SK-N-SH treated with all-trans-retinoic acid at 6 μM for 48 hours (cell line): ENCODE data around the gene RBM17.

Source experiments
- ATAC-seq: fragments of 200-7000 bp; cut with Tn5 transposase; 3 replicates; pipeline ENCODE4 v1.9.1; 2020; ENCODE audit warnings: mild to moderate bottlenecking, moderate library complexity
- BACH2 ChIP-seq: fragments of 250-450 bp; sonication (Bioruptor Pico); IDR thresholded peaks from 2 replicates; pipeline ENCODE4 v1.9.0; 2021; ENCODE audit warnings: mild to moderate bottlenecking, borderline replicate concordance
- CREB5 ChIP-seq: fragments of 250-450 bp; sonication (Bioruptor Pico); IDR thresholded peaks from 2 replicates; pipeline ENCODE4 v1.5.1; 2020; ENCODE audit warnings: low read depth, mild to moderate bottlenecking, moderate library complexity
- CSDC2 ChIP-seq: fragments of 250-450 bp; sonication (Bioruptor Pico); IDR thresholded peaks from 2 replicates; pipeline ENCODE4 v1.5.0; 2020; ENCODE audit warnings: mild to moderate bottlenecking, moderate library complexity
- CSRNP3 ChIP-seq: fragments of 250-450 bp; sonication (Bioruptor Pico); IDR thresholded peaks from 2 replicates; pipeline ENCODE4 v1.5.1; 2021; ENCODE audit warnings: mild to moderate bottlenecking, moderate library complexity
- GLIS3 ChIP-seq: fragments of 250-450 bp; sonication (Bioruptor Pico); IDR thresholded peaks from 2 replicates; pipeline ENCODE4 v1.5.0; 2020; ENCODE audit warnings: mild to moderate bottlenecking, moderate library complexity
- OSR1 ChIP-seq: fragments of 250-450 bp; sonication (Bioruptor Pico); IDR thresholded peaks from 2 replicates; pipeline ENCODE4 v1.8.0; 2022; ENCODE audit warnings: moderate library complexity, mild to moderate bottlenecking, inconsistent platforms
- PATZ1 ChIP-seq: fragments of 250-450 bp; sonication (Bioruptor Pico); IDR thresholded peaks from 2 replicates; pipeline ENCODE4 v1.8.0; 2020; ENCODE audit warnings: mild to moderate bottlenecking, moderate library complexity, borderline replicate concordance
- POU6F1 ChIP-seq: fragments of 250-450 bp; sonication (Bioruptor Pico); IDR thresholded peaks from 2 replicates; pipeline ENCODE4 v1.8.0; 2021; ENCODE audit warnings: low read depth, mild to moderate bottlenecking, moderate library complexity, borderline replicate concordance
- PPARA ChIP-seq: fragments of 250-450 bp; sonication (Bioruptor Pico); IDR thresholded peaks from 2 replicates; pipeline ENCODE4 v1.5.0; 2020; ENCODE audit warnings: mild to moderate bottlenecking, borderline replicate concordance
- RARB ChIP-seq: fragments of 250-450 bp; sonication (Bioruptor Pico); IDR thresholded peaks from 2 replicates; pipeline ENCODE4 v1.8.0; 2021; ENCODE audit warnings: mild to moderate bottlenecking, moderate library complexity
- SNAI2 ChIP-seq: fragments of 250-450 bp; sonication (Bioruptor Pico); IDR thresholded peaks from 2 replicates; pipeline ENCODE4 v1.5.0; 2020; ENCODE audit warnings: mild to moderate bottlenecking, moderate library complexity
- TCF4 ChIP-seq: fragments of 250-450 bp; sonication (Bioruptor Pico); IDR thresholded peaks from 2 replicates; pipeline ENCODE4 v1.8.0; 2021; ENCODE audit warnings: mild to moderate bottlenecking, moderate library complexity, borderline replicate concordance
- TOX ChIP-seq: fragments of 250-450 bp; sonication (Bioruptor Pico); IDR thresholded peaks from 2 replicates; pipeline ENCODE4 v1.8.0; 2021; ENCODE audit warnings: mild to moderate bottlenecking, moderate library complexity, borderline replicate concordance
- TSHZ2 ChIP-seq: fragments of 250-450 bp; sonication (Bioruptor Pico); IDR thresholded peaks from 2 replicates; pipeline ENCODE4 v1.5.0; 2020; ENCODE audit warnings: mild to moderate bottlenecking, moderate library complexity
- ZC3H10 ChIP-seq: fragments of 250-450 bp; sonication (Bioruptor Pico); IDR thresholded peaks from 2 replicates; pipeline ENCODE4 v1.5.1; 2021; ENCODE audit warnings: mild to moderate bottlenecking, moderate library complexity
- ZFP30 ChIP-seq: fragments of 450-650 bp; formaldehyde crosslinking; IDR thresholded peaks from 2 replicates; pipeline ENCODE4 v1.5.0; 2022; ENCODE audit warnings: mild to moderate bottlenecking, moderate library complexity
- ZNF565 ChIP-seq: fragments of 450-650 bp; formaldehyde crosslinking; conservative IDR thresholded peaks from 2 replicates; pipeline ENCODE4 v1.5.0; 2020; ENCODE audit warnings: low read depth, mild to moderate bottlenecking, moderate library complexity
- ZNF70 ChIP-seq: fragments of 450-650 bp; formaldehyde crosslinking; IDR thresholded peaks from 2 replicates; pipeline ENCODE4 v1.5.0; 2020; ENCODE audit warnings: mild to moderate bottlenecking, moderate library complexity
- ZNF8 ChIP-seq: fragments of 450-650 bp; formaldehyde crosslinking; IDR thresholded peaks from 2 replicates; pipeline ENCODE4 v1.5.0; 2020; ENCODE audit warnings: mild to moderate bottlenecking, moderate library complexity

The RBM17 gene

GRCh38 chr10:6044060-6044459, 44.8 kb upstream of the RBM17 start:
- TF ChIP-seq ZFP30 (CRISPR knock-in tag) (no peak), CREB5 (CRISPR knock-in tag) (no peak)
- ATAC-seq = no peak

- TF ChIP-seq ZNF8 (CRISPR knock-in tag) = no peak
- TF ChIP-seq CREB5 (CRISPR knock-in tag) = no peak
- TF ChIP-seq CSDC2 = no peak
- no peak for TF ChIP-seq SNAI2 (CRISPR knock-in tag)
- no peak for TF ChIP-seq CSRNP3 (CRISPR knock-in tag)
- TF ChIP-seq GLIS3 = no peak
- TF ChIP-seq OSR1 (CRISPR knock-in tag) = no peak
- TF ChIP-seq TSHZ2 (CRISPR knock-in tag) = no peak
- no peak for TF ChIP-seq ZNF565 (CRISPR knock-in tag)
- no peak for TF ChIP-seq RARB
- TF ChIP-seq TOX (CRISPR knock-in tag) = no peak
- no peak for TF ChIP-seq POU6F1 (CRISPR knock-in tag)
- no peak for TF ChIP-seq ZC3H10 (CRISPR knock-in tag)
- no peak for TF ChIP-seq ZFP30 (CRISPR knock-in tag)
- TF ChIP-seq ZNF70 (CRISPR knock-in tag) = no peak
- no peak for TF ChIP-seq BACH2 (CRISPR knock-in tag)
- no peak for TF ChIP-seq PATZ1 (CRISPR knock-in tag)
- ATAC-seq = no peak
These were observed 44.0 kb upstream of the RBM17 start for GRCh38 chr10:6044751-6045313.

GRCh38 chr10:6045314-6045848, 43.5 kb upstream of the RBM17 start:
- ATAC-seq = no peak
- TF ChIP-seq ZNF70 (CRISPR knock-in tag) (no peak), PATZ1 (CRISPR knock-in tag) (no peak), PPARA (CRISPR knock-in tag) (no peak), POU6F1 (CRISPR knock-in tag) (no peak), TCF4 (CRISPR knock-in tag) (no peak), OSR1 (CRISPR knock-in tag) (no peak), ZC3H10 (CRISPR knock-in tag) (no peak), GLIS3 (no peak), BACH2 (CRISPR knock-in tag) (no peak)
